BJ (cell line): ENCODE results near the gene ZMIZ2. TPM values are rescaled to one million over a fixed set of nuclear protein-coding genes. Genes with fewer than 3 reads are reported as not detected.

ENCODE experiments used
- CTCF ChIA-PET: fragments of 350-600 bp; formaldehyde crosslinking; extraction: SDS; loops from one replicate; lab custom pipeline; 2021; ENCODE audit warnings: antibody characterized with exemption, inconsistent platforms; lab: Yijun Ruan, JAX
- POLR2A ChIA-PET: fragments of 300-600 bp; sonication (Branson Sonifier 250); formaldehyde crosslinking; extraction: SDS; loops from one replicate; lab custom pipeline; 2021; ENCODE audit warnings: antibody characterized with exemption; lab: Charles Lee
- DNase-seq: peaks from one replicate; pipeline ENCODE4 v3.0.0-alpha.2; 2011; ENCODE audit warnings: low read depth
- H3K27me3 ChIP-seq: 2 replicates; pipeline ENCODE4 v1.6.0; 2011; ENCODE audit warnings: low read length; ENCODE audit not compliant: control insufficient read depth, insufficient read depth
- H3K36me3 ChIP-seq: 2 replicates; pipeline ENCODE4 v1.5.1; 2011; ENCODE audit warnings: low read length; ENCODE audit not compliant: control insufficient read depth, insufficient read depth
- H3K4me3 ChIP-seq: 2 replicates; pipeline ENCODE4 v1.5.1; 2011; ENCODE audit warnings: low read depth, mild to moderate bottlenecking, control low read depth, low read length
- polyA plus RNA-seq: library from polyadenylated mRNA; depleted of rRNA; stranded (reverse); fragments of >200 nt; gene quantifications from 2 replicates; pipeline ENCODE4 v1.2.3, GENCODE V29; 2011
- TF ChIP-seq, protein P1 (sequence below): IDR thresholded peaks from 2 replicates; pipeline ENCODE4 v1.5.1; 2011; ENCODE audit warnings: low read depth, mild to moderate bottlenecking, control low read depth, inconsistent platforms, low read length, moderate library complexity; ENCODE audit not compliant: insufficient read depth

Gene ZMIZ2
- polyA plus RNA-seq, 1 experiment = 7.4 TPM

GRCh38 chr7:44752822-44753221 lies 4.2 kb downstream of the ZMIZ2 start:
- no peak for DNase-seq
- POLR2A ChIA-PET = no interaction called here
- H3K27me3 ChIP-seq = no peaks in the 10 kb centered on the region
- no peak overlapping the region for H3K4me3 ChIP-seq
- TF ChIP-seq, protein P1, sequence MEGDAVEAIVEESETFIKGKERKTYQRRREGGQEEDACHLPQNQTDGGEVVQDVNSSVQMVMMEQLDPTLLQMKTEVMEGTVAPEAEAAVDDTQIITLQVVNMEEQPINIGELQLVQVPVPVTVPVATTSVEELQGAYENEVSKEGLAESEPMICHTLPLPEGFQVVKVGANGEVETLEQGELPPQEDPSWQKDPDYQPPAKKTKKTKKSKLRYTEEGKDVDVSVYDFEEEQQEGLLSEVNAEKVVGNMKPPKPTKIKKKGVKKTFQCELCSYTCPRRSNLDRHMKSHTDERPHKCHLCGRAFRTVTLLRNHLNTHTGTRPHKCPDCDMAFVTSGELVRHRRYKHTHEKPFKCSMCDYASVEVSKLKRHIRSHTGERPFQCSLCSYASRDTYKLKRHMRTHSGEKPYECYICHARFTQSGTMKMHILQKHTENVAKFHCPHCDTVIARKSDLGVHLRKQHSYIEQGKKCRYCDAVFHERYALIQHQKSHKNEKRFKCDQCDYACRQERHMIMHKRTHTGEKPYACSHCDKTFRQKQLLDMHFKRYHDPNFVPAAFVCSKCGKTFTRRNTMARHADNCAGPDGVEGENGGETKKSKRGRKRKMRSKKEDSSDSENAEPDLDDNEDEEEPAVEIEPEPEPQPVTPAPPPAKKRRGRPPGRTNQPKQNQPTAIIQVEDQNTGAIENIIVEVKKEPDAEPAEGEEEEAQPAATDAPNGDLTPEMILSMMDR = no peak
- H3K36me3 ChIP-seq = peaks cover 8% of the 10 kb centered on the region; the same call in 1 of the 2 replicates
- CTCF ChIA-PET = interaction anchor here (0.6 to 0.8 kb wide), 2 partner anchors 9 to 22 kb away, joined by 4 read pairs; no protein-coding TSS in a partner anchor

GRCh38 chr7:44754802-44755697 lies 6.4 kb downstream of the ZMIZ2 start:
- H3K36me3 ChIP-seq = peaks cover 14% of the 10 kb centered on the region
- TF ChIP-seq, protein P1 = no peak
- no peak for DNase-seq
- no peak overlapping the region for H3K4me3 ChIP-seq
- no peaks in the 10 kb centered on the region for H3K27me3 ChIP-seq
- ChIA-PET CTCF (no interaction called here), POLR2A (no interaction called here)

- ChIA-PET CTCF (no interaction called here), POLR2A (no interaction called here)
- Histone ChIP-seq H3K36me3 (peaks cover 17% of the 10 kb centered on the region), H3K4me3 (no peak overlapping the region), H3K27me3 (no peaks in the 10 kb centered on the region)
- TF ChIP-seq, protein P1 = no peak
- no peak for DNase-seq
Observed at GRCh38 chr7:44755698-44756627, 7.3 kb downstream of the ZMIZ2 start.

DNA sequence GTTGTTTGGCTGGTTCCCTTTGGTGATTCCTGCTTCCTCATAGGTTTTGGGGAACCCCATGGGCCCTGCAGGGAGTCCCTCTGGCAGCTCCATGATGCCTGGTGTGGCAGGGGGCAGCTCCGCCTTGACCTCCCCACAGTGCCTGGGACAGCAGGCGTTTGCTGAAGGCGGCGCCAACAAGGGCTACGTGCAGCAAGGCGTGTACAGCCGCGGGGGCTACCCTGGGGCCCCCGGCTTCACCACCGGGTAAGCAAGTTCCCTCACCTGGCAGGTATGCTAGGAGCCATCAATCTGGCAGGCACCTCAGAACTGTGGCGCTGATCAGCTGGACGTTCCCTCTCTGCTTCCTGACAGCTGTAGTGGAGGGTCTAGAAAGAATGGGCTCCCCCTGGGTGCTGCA lies 8.3 kb downstream of the ZMIZ2 start:
- Histone ChIP-seq H3K36me3 (peaks cover 23% of the 10 kb centered on the region), H3K27me3 (no peaks in the 10 kb centered on the region), H3K4me3 (no peak overlapping the region)
- POLR2A ChIA-PET = no interaction called here
- TF ChIP-seq, protein P1 = no peak
- no peak for DNase-seq
- CTCF ChIA-PET = no interaction called here

- no peak for DNase-seq
- H3K4me3 ChIP-seq = no peak overlapping the region
- H3K36me3 ChIP-seq = peaks cover 24% of the 10 kb centered on the region
- ChIA-PET CTCF (no interaction called here), POLR2A (no interaction called here)
- TF ChIP-seq, protein P1 = no peak
- no peaks in the 10 kb centered on the region for H3K27me3 ChIP-seq
Observed at GRCh38 chr7:44757311-44757710, 8.7 kb downstream of the ZMIZ2 start.
